HL-60 (cell line): Measurements from ENCODE around the gene CNPY3.

Experiments used
- CTCF ChIP-seq: IDR thresholded peaks from one replicate; pipeline ENCODE4 v1.5.1; 2011; ENCODE audit warnings: low read length, control low read depth, inconsistent platforms; ENCODE audit not compliant: insufficient read depth
- REST ChIP-seq: IDR thresholded peaks from 2 replicates; pipeline ENCODE4 v1.6.1; 2012; ENCODE audit warnings: low read depth; ENCODE audit not compliant: insufficient replicate concordance

- TF ChIP-seq CTCF (no peak), REST (no peak)
Measured at GRCh38 chr6:42911171-42912021, 17.9 kb upstream of the CNPY3 start.
